ENCODE results near the gene ICA1L. TPM values are rescaled to one million over a fixed set of nuclear protein-coding genes. Genes with fewer than 3 reads are reported as not detected.

Gene ICA1L
- total RNA-seq (2021; ENCODE audit: unreplicated experiment) (6.4 TPM), Bru-seq, nascent RNA (percentile 57 among the genes with signal in this experiment), BruChase-seq, experiment 1, labeled RNA remaining after a 2-hour chase (percentile 62 among the genes with signal in this experiment), BruChase-seq, experiment 2, labeled RNA remaining after a 6-hour chase (percentile 64 among the genes with signal in this experiment)
- 3.6 TPM for polyA plus RNA-seq (2012; ENCODE audit: insufficient read length)
- long read RNA-seq, full-length matches to known transcripts, result 10 of 18 reads
- long read RNA-seq, partial matches to known transcripts, result 0 of 18 reads
- long read RNA-seq, other reads (novel, unspliced or antisense), result 8 of 18 reads

DNA sequence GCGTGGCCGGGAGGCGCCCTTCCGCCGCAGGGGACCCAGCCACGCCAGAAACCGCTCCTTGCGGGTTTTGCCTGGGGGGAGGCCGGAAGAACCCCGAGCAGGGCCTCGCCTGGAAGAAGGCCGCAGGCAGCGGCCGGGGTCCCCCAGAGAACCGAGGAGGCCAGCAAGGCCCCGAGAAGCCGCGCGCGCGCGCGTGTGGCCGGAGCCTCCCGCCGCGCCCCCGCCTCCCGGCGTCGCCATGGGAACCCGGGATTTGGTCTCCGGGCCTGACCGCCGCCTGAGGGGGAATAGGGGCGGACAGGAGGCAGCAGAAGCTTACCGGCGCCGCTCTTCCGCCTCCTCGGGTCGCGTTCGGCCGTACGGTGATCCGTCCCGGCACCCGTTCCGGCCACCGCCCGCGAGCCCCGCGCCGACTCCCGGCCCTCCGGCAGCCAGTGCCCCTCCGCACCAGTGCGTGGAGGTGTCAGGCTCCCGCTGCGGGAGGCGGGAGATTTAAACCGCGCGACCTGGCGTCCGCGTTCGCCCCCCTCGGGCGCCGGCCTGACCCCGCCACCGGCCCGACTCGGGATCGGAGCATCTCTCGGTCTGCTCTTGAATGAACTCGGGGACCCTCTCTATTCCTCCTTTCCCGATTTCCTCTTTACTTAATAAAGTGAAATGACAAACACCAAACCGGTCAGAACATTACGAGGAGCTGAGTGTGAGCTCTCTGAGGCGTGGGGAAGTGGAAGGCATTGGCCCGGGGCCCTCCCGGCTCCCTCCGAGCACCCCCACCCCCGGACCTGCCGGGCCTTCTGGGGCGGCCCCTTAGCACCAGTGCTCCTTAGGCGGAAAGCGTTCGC lies at the start of gene ICA1L:
ICA1L (minus strand) TSS at position 467 of the 842 bp plus-strand sequence. CDS start 42,757 bp downstream, outside the sequence.
- ATAC-seq (peak; percentile 87), DNase-seq (ENCODE audit: low read depth, low spot score) (no peak)
- H3K9me3 ChIP-seq (ENCODE audit: control insufficient read depth, insufficient read depth, low read depth, low read length), result no peaks in the 10 kb centered on the region
- H3K4me3 ChIP-seq (ENCODE audit: low read depth in 2 of 2, low read length in 2 of 2), result peak within 1 kb of the TSS; percentile 55 to 82
- H3K4me1 ChIP-seq (ENCODE audit: control insufficient read depth, insufficient read depth, low read length), result peaks cover 5% of the 10 kb centered on the region; the same call in 1 of the 2 replicates
- peak within 1 kb of the TSS; percentile 81 for H3K27ac ChIP-seq (ENCODE audit: low read length)
- intact Hi-C loops (cut with micrococcal nuclease; ENCODE audit: unreplicated experiment) (loop anchor here (10.0 kb wide), 1 partner anchor 297 kb away; no protein-coding TSS in a partner anchor), in situ Hi-C loops (cut with HindIII; ENCODE audit: low pct_unique_long_range_greater_than_20kb, low sequenced_read_pairs) (no loop called here)
- CTCF ChIA-PET, result interaction anchor here (0.6 kb wide), 1 partner anchor 974 kb away, joined by 10 read pairs; no protein-coding TSS in a partner anchor
- no peaks in the 10 kb centered on the region for H3K36me3 ChIP-seq (ENCODE audit: control insufficient read depth, insufficient read depth, low read length)
- no TSS peak for BruUV-seq (replicated peaks)
- POLR2A ChIA-PET, result interaction anchor here (0.5 kb wide), 1 partner anchor 580 kb away, joined by 3 read pairs; no protein-coding TSS in a partner anchor
- TF ChIP-seq SIN3A (IDR thresholded peaks at IDR 0.05; ENCODE audit: borderline replicate concordance, insufficient read depth, low read depth, low read length) (no peak; the same call in 1 of the 2 replicates), TCF7L2 (IDR thresholded peaks at IDR 0.05; ENCODE audit: low read depth, low read length) (no peak), POLR2AphosphoS5 (IDR thresholded peaks at IDR 0.05; ENCODE audit: low read depth, low read length) (no peak)
- TF ChIP-seq, protein P1, sequence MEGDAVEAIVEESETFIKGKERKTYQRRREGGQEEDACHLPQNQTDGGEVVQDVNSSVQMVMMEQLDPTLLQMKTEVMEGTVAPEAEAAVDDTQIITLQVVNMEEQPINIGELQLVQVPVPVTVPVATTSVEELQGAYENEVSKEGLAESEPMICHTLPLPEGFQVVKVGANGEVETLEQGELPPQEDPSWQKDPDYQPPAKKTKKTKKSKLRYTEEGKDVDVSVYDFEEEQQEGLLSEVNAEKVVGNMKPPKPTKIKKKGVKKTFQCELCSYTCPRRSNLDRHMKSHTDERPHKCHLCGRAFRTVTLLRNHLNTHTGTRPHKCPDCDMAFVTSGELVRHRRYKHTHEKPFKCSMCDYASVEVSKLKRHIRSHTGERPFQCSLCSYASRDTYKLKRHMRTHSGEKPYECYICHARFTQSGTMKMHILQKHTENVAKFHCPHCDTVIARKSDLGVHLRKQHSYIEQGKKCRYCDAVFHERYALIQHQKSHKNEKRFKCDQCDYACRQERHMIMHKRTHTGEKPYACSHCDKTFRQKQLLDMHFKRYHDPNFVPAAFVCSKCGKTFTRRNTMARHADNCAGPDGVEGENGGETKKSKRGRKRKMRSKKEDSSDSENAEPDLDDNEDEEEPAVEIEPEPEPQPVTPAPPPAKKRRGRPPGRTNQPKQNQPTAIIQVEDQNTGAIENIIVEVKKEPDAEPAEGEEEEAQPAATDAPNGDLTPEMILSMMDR (IDR thresholded peaks at IDR 0.05), result no peak
- TF ChIP-seq, protein P2, sequence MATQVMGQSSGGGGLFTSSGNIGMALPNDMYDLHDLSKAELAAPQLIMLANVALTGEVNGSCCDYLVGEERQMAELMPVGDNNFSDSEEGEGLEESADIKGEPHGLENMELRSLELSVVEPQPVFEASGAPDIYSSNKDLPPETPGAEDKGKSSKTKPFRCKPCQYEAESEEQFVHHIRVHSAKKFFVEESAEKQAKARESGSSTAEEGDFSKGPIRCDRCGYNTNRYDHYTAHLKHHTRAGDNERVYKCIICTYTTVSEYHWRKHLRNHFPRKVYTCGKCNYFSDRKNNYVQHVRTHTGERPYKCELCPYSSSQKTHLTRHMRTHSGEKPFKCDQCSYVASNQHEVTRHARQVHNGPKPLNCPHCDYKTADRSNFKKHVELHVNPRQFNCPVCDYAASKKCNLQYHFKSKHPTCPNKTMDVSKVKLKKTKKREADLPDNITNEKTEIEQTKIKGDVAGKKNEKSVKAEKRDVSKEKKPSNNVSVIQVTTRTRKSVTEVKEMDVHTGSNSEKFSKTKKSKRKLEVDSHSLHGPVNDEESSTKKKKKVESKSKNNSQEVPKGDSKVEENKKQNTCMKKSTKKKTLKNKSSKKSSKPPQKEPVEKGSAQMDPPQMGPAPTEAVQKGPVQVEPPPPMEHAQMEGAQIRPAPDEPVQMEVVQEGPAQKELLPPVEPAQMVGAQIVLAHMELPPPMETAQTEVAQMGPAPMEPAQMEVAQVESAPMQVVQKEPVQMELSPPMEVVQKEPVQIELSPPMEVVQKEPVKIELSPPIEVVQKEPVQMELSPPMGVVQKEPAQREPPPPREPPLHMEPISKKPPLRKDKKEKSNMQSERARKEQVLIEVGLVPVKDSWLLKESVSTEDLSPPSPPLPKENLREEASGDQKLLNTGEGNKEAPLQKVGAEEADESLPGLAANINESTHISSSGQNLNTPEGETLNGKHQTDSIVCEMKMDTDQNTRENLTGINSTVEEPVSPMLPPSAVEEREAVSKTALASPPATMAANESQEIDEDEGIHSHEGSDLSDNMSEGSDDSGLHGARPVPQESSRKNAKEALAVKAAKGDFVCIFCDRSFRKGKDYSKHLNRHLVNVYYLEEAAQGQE (IDR thresholded peaks at IDR 0.05; ENCODE audit: insufficient read depth in 1 of 2, low read depth in 2 of 2, low read length in 1 of 2), result no peak
- no peaks in the 10 kb centered on the region for H3K27me3 ChIP-seq (ENCODE audit: control insufficient read depth, insufficient read depth, low read length)

DNA sequence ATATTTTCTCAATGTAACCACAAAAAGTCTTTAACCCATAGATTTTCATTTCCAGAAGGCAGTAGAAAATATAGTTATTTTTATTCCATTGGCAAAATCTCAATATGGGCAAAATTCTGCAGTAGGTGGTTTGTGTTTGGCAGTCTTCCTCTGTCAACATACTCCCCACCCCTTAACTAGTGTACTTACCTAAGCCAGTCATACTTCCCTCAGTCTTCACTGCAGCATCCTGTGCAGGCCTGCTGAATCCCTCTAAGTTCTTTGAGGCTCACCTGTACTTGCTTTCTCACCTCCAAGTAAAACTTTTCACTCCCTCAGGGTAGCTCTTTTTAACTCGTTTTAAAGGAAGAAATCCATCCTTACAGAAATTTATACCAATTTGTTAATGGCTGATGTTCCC lies 47.3 kb upstream of the ICA1L start:
- no peak for ATAC-seq
- in situ Hi-C loops (cut with HindIII; ENCODE audit: low pct_unique_long_range_greater_than_20kb, low sequenced_read_pairs), result no loop called here
- TF ChIP-seq SIN3A (IDR thresholded peaks at IDR 0.05; ENCODE audit: borderline replicate concordance, insufficient read depth, low read depth, low read length) (no peak), POLR2AphosphoS5 (IDR thresholded peaks at IDR 0.05; ENCODE audit: low read depth, low read length) (no peak), TCF7L2 (IDR thresholded peaks at IDR 0.05; ENCODE audit: low read depth, low read length) (no peak)
- TF ChIP-seq, protein P2 (IDR thresholded peaks at IDR 0.05; ENCODE audit: insufficient read depth in 1 of 2, low read depth in 2 of 2, low read length in 1 of 2), result no peak
- TF ChIP-seq, protein P1 (IDR thresholded peaks at IDR 0.05), result no peak
- no peaks in the 10 kb centered on the region for H3K36me3 ChIP-seq (ENCODE audit: control insufficient read depth, insufficient read depth, low read length)
- no peak overlapping the region for H3K4me3 ChIP-seq (ENCODE audit: low read depth in 2 of 2, low read length in 2 of 2)
- no peaks in the 10 kb centered on the region for H3K4me1 ChIP-seq (ENCODE audit: control insufficient read depth, insufficient read depth, low read length)
- no peaks in the 10 kb centered on the region for H3K27me3 ChIP-seq (ENCODE audit: control insufficient read depth, insufficient read depth, low read length)
- DNase-seq (ENCODE audit: low read depth, low spot score), result no peak
- intact Hi-C loops (cut with micrococcal nuclease; ENCODE audit: unreplicated experiment), result no loop called here
- no peaks in the 10 kb centered on the region for H3K9me3 ChIP-seq (ENCODE audit: control insufficient read depth, insufficient read depth, low read depth, low read length)
- no TSS peak for BruUV-seq (replicated peaks)
- POLR2A ChIA-PET, result no interaction called here
- no peak overlapping the region for H3K27ac ChIP-seq (ENCODE audit: low read length)
- CTCF ChIA-PET, result no interaction called here

Measured in Panc1 (cell line).